Measurements from ENCODE around the gene METTL22.

The METTL22 gene

DNA sequence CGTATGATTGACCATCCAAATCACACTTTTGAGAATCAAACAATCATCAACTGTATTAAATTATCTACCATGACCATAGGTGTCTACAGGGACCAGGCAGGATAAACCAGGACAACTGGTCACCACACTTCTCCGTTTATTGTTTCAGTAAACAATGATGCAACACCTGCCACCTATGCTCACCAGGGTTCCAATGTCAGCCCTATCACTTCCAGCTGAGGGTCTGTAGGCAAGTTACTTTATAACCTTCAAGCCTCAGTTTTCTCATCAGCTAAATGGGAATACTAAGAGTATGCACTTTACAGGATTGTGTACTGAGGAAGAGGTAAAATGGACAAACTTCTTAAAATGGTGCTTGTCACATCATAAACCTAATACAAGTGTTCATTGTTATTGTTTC is 46.1 kb upstream of the METTL22 start:
- Histone ChIP-seq H3K4me3 (replicated peaks; ENCODE audit: insufficient read depth, low read length) (no peak overlapping the region), H3K27me3 (ENCODE audit: insufficient read depth, poor library complexity, severe bottlenecking) (no peaks in the 10 kb centered on the region), H3K27ac (replicated peaks) (no peak overlapping the region)
- no peak for DNase-seq (ENCODE audit: low read depth in 1 of 2, low spot score in 1 of 2)
- TF ChIP-seq GABPA (IDR thresholded peaks at IDR 0.05; ENCODE audit: low read depth) (no peak), POLR2AphosphoS5 (IDR thresholded peaks at IDR 0.05; ENCODE audit: low read depth) (no peak), CTCF (IDR thresholded peaks at IDR 0.05; ENCODE audit: insufficient read depth, low read length) (no peak), SPI1 (IDR thresholded peaks at IDR 0.05; ENCODE audit: borderline replicate concordance, low read depth) (no peak), REST (IDR thresholded peaks at IDR 0.05; ENCODE audit: insufficient replicate concordance, low read depth) (no peak)

DNA sequence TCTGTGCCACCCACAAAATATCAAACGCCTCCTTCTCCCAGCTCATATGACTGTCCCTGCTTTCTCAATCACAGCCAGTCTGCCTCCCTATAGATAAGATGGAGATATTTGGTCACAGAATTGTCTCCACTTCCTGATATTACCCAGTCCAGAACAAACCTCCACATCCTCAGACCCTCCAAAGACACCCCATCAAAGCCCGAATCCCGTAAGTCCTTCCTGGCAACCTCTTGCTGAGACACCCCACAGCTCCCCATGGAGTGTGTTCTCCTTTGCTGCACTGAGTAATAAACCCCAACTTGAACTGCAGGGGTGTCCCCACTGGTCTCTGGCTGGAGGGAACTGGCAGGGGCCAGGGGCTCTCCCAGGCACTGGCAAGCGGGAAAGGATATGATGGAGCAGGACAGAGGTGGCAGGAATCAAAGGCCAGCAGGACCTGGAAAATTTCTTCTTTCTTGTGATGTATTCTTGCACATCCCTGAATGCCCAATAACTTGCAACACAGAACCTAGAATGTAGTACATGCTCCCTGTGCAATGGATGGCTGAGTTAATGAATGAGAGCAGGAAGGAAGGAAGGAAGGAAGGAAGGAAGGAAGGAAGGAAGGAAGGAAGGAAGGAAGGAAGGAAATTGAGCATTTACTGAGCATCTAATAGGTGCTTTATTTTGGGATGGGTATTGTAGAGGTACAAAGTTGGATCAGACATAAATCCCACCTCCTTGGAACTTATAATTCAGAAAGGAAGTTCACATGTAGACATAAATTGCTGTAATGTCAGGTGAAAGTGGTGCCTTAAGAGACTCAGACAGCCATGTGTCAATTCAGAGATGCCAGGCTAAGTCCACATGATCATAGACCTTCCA is 45.1 kb upstream of the METTL22 start:
- DNase-seq (ENCODE audit: low read depth in 1 of 2, low spot score in 1 of 2): no peak
- TF ChIP-seq CTCF (IDR thresholded peaks at IDR 0.05; ENCODE audit: insufficient read depth, low read length): no peak
- no peak for TF ChIP-seq SPI1 (IDR thresholded peaks at IDR 0.05; ENCODE audit: borderline replicate concordance, low read depth)
- no peak for TF ChIP-seq GABPA (IDR thresholded peaks at IDR 0.05; ENCODE audit: low read depth)
- no peak for TF ChIP-seq REST (IDR thresholded peaks at IDR 0.05; ENCODE audit: insufficient replicate concordance, low read depth)
- TF ChIP-seq POLR2AphosphoS5 (IDR thresholded peaks at IDR 0.05; ENCODE audit: low read depth): no peak
- no peak overlapping the region for H3K27ac ChIP-seq (replicated peaks)
- H3K4me3 ChIP-seq (replicated peaks; ENCODE audit: insufficient read depth, low read length): no peak overlapping the region
- no peaks in the 10 kb centered on the region for H3K27me3 ChIP-seq (ENCODE audit: insufficient read depth, poor library complexity, severe bottlenecking)

GRCh38 chr16:8577678-8578304 is 43.7 kb upstream of the METTL22 start:
- no peaks in the 10 kb centered on the region for H3K27me3 ChIP-seq (ENCODE audit: insufficient read depth, poor library complexity, severe bottlenecking)
- DNase-seq (ENCODE audit: low read depth in 1 of 2, low spot score in 1 of 2): no peak
- no peak for TF ChIP-seq REST (IDR thresholded peaks at IDR 0.05; ENCODE audit: insufficient replicate concordance, low read depth)
- TF ChIP-seq GABPA (IDR thresholded peaks at IDR 0.05; ENCODE audit: low read depth): no peak
- TF ChIP-seq CTCF (IDR thresholded peaks at IDR 0.05; ENCODE audit: insufficient read depth, low read length): no peak
- no peak for TF ChIP-seq POLR2AphosphoS5 (IDR thresholded peaks at IDR 0.05; ENCODE audit: low read depth)
- no peak for TF ChIP-seq SPI1 (IDR thresholded peaks at IDR 0.05; ENCODE audit: borderline replicate concordance, low read depth)
- H3K4me3 ChIP-seq (replicated peaks; ENCODE audit: insufficient read depth, low read length): no peak overlapping the region
- H3K27ac ChIP-seq (replicated peaks): no peak overlapping the region
